ENCODE results near the gene ELP2.
"Not testable (repeated sequence)": the region's sequence is repeated elsewhere in the genome, so short reads cannot be mapped to it uniquely, and the experiment has no call there.

The ELP2 gene

DNA sequence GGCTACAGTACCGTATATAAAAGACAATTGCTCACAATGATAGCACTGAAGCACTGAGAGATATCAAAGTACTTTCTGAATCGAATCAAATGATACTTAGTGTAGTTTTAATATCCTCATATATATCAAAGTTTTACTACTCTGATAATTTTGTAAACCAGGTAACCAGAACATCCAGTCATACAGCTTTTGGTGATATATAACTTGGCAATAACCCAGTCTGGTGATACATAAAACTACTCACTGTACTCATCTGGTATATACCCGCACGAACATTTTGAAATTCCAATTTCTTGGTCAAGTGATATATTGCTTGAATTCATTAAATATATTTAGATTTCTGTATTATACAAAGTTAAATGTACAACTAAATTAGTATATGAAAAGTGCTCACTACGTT lies 21.1 kb upstream of the ELP2 start:
- Mint-ChIP-seq H3K9me3 (no peaks in the 10 kb centered on the region), H3K4me1 (no peaks in the 10 kb centered on the region), H3K36me3 (peaks cover 9% of the 10 kb centered on the region), H3K27me3 (no peaks in the 10 kb centered on the region), H3K27ac (no peak overlapping the region), H3K4me3 (no peak overlapping the region)

DNA sequence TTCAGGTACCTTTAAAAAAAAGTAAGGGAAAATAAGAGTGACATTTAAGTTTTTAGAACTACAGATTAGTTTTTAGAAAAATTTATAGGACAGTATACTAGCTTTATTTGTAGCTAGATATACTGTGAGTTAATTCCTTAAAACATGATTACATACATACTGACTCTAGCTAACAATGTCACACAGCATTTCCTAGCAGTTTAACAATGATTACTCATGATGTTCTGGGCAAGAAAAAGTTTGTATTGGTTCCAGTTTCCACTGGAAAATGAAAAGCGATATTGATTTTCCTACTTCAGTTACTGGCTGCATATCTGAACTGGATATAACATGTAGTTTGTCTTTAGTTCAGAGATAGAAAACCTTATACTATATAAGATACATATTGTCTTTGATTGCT lies 20.0 kb upstream of the ELP2 start:
- no peaks in the 10 kb centered on the region for H3K4me1 Mint-ChIP-seq
- H3K27ac Mint-ChIP-seq: no peak overlapping the region
- H3K9me3 Mint-ChIP-seq: no peaks in the 10 kb centered on the region
- no peaks in the 10 kb centered on the region for H3K27me3 Mint-ChIP-seq
- H3K36me3 Mint-ChIP-seq: peaks cover 13% of the 10 kb centered on the region
- no peak overlapping the region for H3K4me3 Mint-ChIP-seq

DNA sequence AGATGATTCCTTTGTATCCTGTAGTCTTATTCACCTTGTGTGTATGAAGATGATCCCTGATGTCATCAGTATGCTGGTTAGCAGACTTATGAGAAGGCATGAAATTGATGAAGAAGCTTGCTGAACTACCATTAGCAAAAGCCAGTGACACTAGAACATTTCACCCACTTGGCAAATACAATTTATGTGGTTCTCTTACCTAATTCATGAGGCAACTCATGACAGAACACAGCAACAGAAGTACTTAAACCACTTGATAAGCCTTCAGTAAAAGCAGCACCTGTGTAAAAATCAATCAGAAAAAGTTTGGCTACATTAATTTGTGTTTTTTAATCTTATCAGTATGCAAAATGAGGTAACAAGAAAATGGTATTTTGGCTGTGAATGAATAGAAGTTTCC lies 17.4 kb upstream of the ELP2 start:
- Mint-ChIP-seq H3K4me3 (no peak overlapping the region), H3K9me3 (no peaks in the 10 kb centered on the region), H3K36me3 (peaks cover 27% of the 10 kb centered on the region), H3K27me3 (no peaks in the 10 kb centered on the region), H3K27ac (no peak overlapping the region), H3K4me1 (no peaks in the 10 kb centered on the region)

DNA sequence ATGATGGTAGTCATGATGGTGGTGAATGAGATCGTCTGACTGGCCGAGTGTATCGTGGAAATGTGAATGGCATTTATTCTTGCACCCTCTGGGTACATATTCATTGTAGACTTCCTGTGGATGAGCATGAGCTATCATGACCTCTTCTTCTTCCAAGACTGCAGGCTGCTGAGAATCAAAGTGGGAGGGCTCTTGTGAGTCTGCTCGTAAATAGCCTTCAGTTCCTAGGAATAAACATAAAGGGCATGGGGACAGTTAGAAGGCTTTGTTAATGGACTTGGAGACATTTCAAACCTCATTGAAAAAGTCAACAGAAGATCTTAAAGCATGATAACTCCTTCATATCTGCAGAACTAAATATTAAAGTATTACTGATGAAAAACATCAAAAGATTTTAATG lies 15.4 kb upstream of the ELP2 start:
- peaks cover 24% of the 10 kb centered on the region for H3K36me3 Mint-ChIP-seq

DNA sequence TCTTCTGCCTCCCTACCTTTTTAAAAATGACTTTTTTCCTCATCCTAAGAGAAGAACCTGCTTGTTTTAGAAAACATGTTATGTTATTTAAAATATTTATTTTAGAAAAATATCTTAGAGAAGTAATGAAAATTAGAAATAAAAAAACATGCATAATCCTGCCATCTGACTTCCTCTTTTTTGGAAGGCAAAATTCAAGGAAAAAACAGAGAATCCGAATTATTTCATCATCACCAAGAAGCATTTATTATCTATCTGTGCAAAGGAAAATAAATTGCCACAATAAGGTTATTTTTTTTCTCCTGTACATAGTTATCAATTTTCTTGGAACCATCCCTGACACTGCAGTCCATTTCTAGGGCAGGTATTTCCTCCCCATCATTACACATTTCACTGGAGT lies 15.0 kb upstream of the ELP2 start:
- Mint-ChIP-seq H3K4me3 (no peak overlapping the region), H3K9me3 (no peaks in the 10 kb centered on the region), H3K4me1 (no peaks in the 10 kb centered on the region), H3K27ac (no peak overlapping the region), H3K36me3 (peaks cover 24% of the 10 kb centered on the region), H3K27me3 (no peaks in the 10 kb centered on the region)

More for the DNA sequence above, 15.4 kb upstream of the ELP2 start:
- Mint-ChIP-seq H3K4me3 (no peak overlapping the region), H3K27ac (no peak overlapping the region), H3K4me1 (no peaks in the 10 kb centered on the region), H3K9me3 (no peaks in the 10 kb centered on the region), H3K27me3 (no peaks in the 10 kb centered on the region)

DNA sequence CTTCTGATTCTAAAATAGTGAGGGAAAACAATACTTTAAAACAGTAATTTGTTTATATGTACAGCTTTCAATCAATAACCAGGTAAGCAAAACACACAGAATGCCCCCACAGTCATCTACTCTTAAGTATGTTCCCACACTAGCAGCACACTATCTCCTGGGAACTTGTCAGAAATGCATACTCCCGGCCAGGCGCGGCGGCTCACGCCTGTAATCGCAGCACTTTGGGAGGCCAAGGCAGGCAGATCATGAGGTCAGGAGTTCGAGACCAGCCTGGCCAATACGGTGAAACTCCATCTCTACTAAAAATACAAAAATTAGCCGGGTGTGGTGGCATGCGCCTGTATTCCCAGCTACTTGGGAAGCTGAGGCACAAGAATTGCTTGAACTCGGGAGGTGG lies 12.9 kb upstream of the ELP2 start:
- not testable (repeated sequence) for H3K4me1 Mint-ChIP-seq, H3K9me3 Mint-ChIP-seq, H3K27ac Mint-ChIP-seq, H3K4me3 Mint-ChIP-seq, H3K27me3 Mint-ChIP-seq
- H3K36me3 Mint-ChIP-seq: peaks cover 22% of the 10 kb centered on the region

DNA sequence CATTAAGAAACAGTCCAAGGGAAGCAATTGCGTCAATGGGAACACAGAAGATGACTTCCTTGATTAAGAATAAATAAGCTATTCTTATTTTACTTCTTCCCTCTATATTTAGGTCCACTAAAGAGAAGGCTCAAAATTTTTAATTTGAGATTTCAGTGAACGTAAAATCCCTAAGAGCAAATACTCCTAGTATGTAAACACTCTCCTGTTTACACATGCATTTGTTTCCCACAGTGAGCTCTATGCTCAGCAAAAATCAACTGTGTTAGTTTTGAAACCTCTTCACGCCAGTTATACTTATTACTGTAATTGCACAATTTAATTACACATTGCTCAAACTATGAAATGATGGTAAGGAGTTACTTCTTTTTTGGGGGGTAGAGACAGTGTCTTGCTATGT lies 9.4 kb upstream of the ELP2 start:
- H3K27ac Mint-ChIP-seq: no peak overlapping the region
- H3K9me3 Mint-ChIP-seq: no peaks in the 10 kb centered on the region
- H3K27me3 Mint-ChIP-seq: no peaks in the 10 kb centered on the region
- H3K36me3 Mint-ChIP-seq: peaks cover 22% of the 10 kb centered on the region
- H3K4me1 Mint-ChIP-seq: peaks cover 6% of the 10 kb centered on the region
- H3K4me3 Mint-ChIP-seq: no peak overlapping the region

DNA sequence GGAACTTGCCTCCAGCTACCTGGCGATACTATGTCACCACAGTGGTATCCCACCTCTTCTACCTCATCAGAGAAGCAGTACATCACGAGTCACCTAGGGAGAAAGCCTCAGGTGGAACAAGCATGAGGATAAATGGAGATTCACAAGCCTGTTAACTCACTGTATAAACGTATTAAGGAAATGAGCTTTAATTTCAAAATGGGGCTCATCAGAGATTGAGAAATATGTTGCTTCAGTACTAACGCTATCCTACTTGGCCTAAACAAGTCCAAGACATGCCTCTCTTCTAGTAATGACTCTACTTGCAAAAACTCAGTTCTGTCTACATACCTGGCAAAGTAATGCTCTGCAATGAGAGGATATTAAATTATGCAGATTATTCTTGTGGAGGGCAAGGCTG lies 4.9 kb upstream of the ELP2 start:
- Mint-ChIP-seq H3K4me3 (no peak overlapping the region), H3K27me3 (no peaks in the 10 kb centered on the region), H3K36me3 (peaks cover 12% of the 10 kb centered on the region), H3K27ac (no peak overlapping the region), H3K9me3 (no peaks in the 10 kb centered on the region), H3K4me1 (peaks cover 36% of the 10 kb centered on the region)

DNA sequence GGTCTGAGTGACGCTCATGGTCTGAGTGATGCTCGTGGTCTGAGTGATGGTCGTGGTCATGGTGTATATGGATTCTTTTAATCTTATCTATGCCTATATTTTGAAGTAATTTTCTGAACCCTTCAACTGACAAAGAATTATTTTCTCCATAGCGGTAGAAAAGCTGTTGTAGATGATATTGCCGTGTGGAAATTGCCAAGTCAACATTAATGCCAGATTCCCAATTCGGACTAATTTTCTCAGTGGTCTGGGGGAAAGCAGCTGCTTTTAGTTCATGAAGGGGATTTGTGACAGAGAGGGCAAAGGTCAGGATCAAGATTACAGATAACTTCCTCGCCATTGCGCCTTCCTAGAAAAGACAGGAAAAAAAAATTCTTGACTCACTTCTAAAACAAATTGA lies 3.0 kb upstream of the ELP2 start:
- Mint-ChIP-seq H3K4me3 (peak overlapping the region; percentile 34), H3K4me1 (peaks cover 41% of the 10 kb centered on the region), H3K9me3 (no peaks in the 10 kb centered on the region), H3K27me3 (no peaks in the 10 kb centered on the region), H3K36me3 (peaks cover 14% of the 10 kb centered on the region), H3K27ac (no peak overlapping the region)

DNA sequence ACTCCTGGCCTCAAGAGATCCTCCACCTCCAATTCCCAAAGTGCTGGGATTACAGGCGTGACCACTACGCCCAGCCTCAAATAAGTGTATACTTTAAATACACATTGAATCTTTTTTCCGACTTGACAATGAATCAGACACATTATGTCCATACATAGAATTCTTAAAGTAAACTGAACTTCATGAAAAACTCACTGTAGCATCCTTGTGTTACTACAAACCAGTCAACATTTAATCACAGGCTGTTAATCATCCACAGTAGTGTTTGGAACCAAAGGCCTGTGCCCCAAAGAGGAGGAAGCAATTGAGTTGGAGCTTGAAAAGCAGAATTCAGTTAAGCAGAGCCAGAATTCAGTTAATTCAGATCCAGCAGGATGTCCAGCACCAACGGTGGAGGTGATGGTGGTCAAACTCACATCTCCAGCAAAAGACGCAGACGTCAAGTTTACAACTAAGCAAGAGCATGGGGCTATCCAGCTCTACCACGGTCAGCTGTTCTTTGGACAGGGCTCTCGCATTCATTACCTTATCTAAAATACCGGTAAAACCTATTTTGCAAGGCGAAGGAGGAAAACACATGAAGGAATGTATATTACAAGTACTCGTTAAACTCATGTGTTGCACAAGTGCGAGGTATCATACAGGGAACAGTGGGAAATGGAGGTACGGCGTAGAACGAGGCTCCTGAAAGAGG lies 1.7 kb upstream of the ELP2 start:
- no peaks in the 10 kb centered on the region for H3K27me3 Mint-ChIP-seq
- H3K9me3 Mint-ChIP-seq: no peaks in the 10 kb centered on the region
- H3K4me1 Mint-ChIP-seq: peaks cover 53% of the 10 kb centered on the region
- H3K27ac Mint-ChIP-seq: peak overlapping the region; percentile 78
- peak overlapping the region; percentile 90 for H3K4me3 Mint-ChIP-seq
- peaks cover 14% of the 10 kb centered on the region for H3K36me3 Mint-ChIP-seq

DNA sequence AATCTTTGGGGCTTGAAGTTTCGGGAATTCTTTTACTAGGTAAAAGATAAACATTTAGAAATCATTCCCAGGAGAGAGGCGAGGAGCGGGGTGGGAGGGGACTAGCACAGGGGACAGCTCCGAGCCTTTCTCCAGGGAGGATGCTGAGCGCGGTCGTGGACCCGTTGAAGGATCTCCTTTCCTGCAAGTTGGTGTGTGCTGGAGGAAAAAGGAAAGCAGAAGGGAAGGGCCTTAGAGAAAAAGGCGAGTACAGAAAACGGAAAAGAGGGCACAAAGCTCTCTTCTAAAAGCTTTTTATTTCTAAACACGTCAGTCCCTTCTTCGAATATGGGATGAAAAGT lies 1.2 kb upstream of the ELP2 start:
- Mint-ChIP-seq H3K9me3 (no peaks in the 10 kb centered on the region), H3K27me3 (no peaks in the 10 kb centered on the region), H3K36me3 (peaks cover 12% of the 10 kb centered on the region), H3K4me1 (peaks cover 57% of the 10 kb centered on the region), H3K27ac (peak overlapping the region; percentile 78), H3K4me3 (peak overlapping the region; percentile 90)

DNA sequence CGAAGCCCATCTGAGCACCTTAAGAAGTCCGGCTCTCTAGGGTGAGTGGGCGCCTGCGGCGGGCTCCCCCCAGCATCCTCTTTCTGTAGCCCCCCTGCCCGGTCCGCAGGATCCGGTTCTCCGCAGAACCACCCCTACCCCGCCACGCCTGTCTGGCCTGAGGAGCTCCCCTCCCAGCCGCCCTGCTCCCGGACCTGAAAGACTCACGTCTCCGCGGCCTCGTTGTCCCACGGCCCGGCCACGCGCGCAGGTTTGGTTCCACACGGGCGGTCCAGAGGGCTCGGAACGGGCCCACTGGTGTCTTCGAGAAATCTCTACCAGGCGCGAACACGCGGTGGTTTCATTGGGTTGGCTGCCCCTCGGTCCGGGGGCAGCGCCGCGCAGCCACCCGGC lies 796 bp upstream of the ELP2 start:
- Mint-ChIP-seq H3K9me3 (no peaks in the 10 kb centered on the region), H3K27me3 (no peaks in the 10 kb centered on the region), H3K4me1 (peaks cover 59% of the 10 kb centered on the region), H3K27ac (peak overlapping the region; percentile 94), H3K36me3 (peaks cover 10% of the 10 kb centered on the region), H3K4me3 (peak overlapping the region; percentile 90)

DNA sequence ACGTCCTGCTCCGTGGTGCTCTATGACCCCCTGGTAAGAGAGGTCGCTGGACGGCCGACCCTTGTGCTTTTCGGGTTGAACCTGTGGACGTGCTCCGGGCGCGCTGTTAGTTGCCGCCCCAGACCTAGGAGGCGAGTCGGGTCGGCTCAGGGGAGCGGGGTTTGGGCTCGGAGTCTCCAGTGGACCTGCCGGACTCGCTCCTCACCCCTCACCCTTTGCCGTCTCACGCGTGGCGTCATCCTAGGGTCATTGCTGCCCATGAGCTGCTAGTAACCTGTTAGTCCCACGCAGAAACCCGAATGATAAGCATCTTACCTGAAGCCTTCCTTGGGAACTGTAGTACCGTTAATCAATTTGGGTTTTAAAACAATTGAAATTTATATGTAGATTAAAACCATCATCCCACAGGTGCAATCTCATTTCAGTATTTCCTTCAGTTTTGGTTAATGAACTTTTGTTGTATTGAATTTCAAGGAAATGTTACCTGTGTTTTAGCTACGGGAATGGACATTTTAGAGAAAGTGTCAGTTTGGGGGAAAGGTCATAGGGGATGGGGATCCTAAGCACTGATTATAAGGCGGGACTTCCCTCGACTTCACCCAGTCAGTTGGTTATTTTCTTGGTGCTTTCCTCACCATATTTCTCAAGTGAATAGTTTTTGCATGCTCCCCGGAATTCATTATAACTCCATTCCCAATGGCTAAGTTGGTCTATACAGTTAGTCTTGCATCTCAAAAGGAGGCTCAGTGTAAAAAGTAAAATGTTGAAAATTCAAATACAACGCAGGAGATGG lies 536 bp downstream of the ELP2 start:
- Mint-ChIP-seq H3K36me3 (peaks cover 4% of the 10 kb centered on the region), H3K27ac (peak overlapping the region; percentile 94), H3K4me3 (peak overlapping the region; percentile 90), H3K27me3 (no peaks in the 10 kb centered on the region), H3K4me1 (peaks cover 62% of the 10 kb centered on the region), H3K9me3 (no peaks in the 10 kb centered on the region)

DNA sequence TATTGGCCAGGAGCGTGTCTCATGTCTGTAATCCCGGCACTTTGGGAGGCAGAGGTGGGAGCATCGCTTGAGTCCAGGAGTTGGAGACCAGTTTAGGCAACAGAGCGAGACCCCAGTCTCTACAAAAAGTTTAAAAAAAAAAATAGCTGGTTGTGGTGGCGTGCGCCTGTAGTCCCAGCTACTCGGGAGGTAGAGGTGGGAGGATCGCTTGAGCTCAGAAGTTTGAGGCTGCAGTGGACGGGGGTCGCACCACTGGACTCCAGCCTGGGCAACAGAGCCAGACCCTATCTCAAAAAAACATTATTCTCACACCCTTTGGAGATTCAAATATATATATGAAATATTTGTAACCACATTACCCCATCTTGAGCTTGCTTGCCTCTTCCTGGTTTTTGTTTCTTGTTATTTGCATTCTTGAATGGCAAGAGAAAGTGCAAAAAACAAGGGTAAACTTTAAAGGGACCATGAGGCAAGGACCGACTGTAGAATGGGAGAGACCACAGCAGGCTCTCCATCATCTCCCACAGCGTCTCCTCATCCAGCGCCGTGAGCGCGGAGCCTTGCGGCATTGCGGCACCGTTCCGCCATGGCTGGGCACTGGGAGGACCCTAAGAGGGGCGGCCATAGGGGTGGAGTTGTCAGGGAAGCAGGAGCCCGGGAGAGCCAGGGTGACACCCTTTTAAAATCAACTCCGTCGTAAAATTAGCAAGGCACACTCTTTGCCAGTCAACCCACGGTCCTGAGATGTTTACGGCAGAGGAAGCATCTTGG lies 1.4 kb downstream of the ELP2 start:
- Mint-ChIP-seq H3K36me3 (peaks cover 2% of the 10 kb centered on the region), H3K27ac (no peak overlapping the region), H3K4me1 (peaks cover 62% of the 10 kb centered on the region)

DNA sequence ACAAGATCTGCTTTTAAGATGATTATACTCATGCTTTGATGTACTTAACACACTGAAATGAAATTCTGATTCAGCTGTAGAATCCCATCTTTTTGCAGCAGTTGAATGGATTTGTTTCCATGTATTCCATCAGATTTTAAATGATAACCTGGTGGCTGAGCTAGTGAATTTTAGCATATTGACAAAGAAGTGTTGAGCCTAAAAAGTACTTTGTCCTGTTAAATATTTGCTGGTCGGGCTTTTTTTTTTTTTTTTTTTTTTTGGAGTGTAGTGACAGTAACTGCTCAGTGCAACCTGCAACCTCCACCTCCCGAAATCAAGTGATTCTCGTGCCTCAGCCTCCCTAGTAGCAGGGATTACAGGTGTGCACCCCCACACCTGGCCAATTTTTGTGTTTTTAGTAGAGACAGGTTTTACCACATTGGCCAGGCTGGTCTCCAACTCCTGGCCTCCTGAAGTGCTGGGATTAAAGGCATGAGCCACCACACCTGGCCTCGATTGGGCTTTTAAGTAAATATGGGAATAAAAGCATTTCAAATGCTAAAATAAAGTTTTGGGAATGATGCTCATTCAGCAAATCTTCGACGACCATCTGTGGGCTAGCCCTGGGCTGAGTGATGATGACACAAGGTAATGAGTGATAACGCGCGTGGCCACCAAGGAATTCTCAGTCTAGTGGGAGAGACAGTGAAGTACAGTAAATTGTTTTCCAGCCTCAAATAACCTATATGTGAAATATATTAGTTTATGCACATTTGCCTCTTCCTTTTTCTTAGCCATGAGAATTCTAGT lies 2.2 kb downstream of the ELP2 start:
- Mint-ChIP-seq H3K9me3 (no peaks in the 10 kb centered on the region), H3K4me1 (peaks cover 59% of the 10 kb centered on the region), H3K36me3 (peaks cover 2% of the 10 kb centered on the region), H3K4me3 (peak overlapping the region; percentile 90), H3K27ac (no peak overlapping the region), H3K27me3 (no peaks in the 10 kb centered on the region)

More for the DNA sequence above, 1.4 kb downstream of the ELP2 start:
- Mint-ChIP-seq H3K9me3 (no peaks in the 10 kb centered on the region), H3K27me3 (no peaks in the 10 kb centered on the region), H3K4me3 (peak overlapping the region; percentile 90)

All from activated naive CD4-positive, alpha-beta T cell treated with anti-CD3 and anti-CD28 coated beads, Interleukin-2, amount 50 U/mL, for 24 hours (primary cell).